Thymus (tissue), 11 donors: ENCODE results near the gene TMEM106B. TPM values are rescaled to one million over a fixed set of nuclear protein-coding genes. Genes with fewer than 3 reads are reported as not detected.

Source experiments
- DNase-seq, 9 donors: peaks; one replicate each; pipeline ENCODE4 v3.0.0-alpha.2; 2013; ENCODE audit warnings: low spot score in 9 of 9, low read depth in 6 of 9, missing footprints in 1 of 9
- H3K27ac ChIP-seq, 2 donors: one replicate each; pipeline ENCODE4 v1.5.1; 2013; ENCODE audit warnings: control low read depth in 1 of 2, low read depth in 1 of 2, low read length in 1 of 2, mild to moderate bottlenecking in 1 of 2, moderate library complexity in 1 of 2
- H3K27me3 ChIP-seq, 2 donors: one replicate each; pipeline ENCODE4 v1.5.1; 2013; ENCODE audit warnings: low read length in 1 of 2; ENCODE audit not compliant: control insufficient read depth in 2 of 2, insufficient read depth in 1 of 2
- H3K36me3 ChIP-seq, 2 donors: one replicate each; pipeline ENCODE4 v1.5.1; 2013; ENCODE audit warnings: low read length in 1 of 2, mild to moderate bottlenecking in 1 of 2, moderate library complexity in 1 of 2; ENCODE audit not compliant: control insufficient read depth in 2 of 2, insufficient read depth in 2 of 2
- H3K4me1 ChIP-seq, 2 donors: one replicate each; pipeline ENCODE4 v1.5.1; 2013; ENCODE audit warnings: low read length in 2 of 2; ENCODE audit not compliant: control insufficient read depth in 2 of 2, insufficient read depth in 2 of 2
- H3K4me3 ChIP-seq, 2 donors: one replicate each; pipeline ENCODE4 v1.5.1; 2013; ENCODE audit warnings: low read length in 2 of 2, control low read depth in 1 of 2, mild to moderate bottlenecking in 1 of 2
- H3K9me3 ChIP-seq, 2 donors: one replicate each; pipeline ENCODE4 v1.5.1; 2013; ENCODE audit warnings: low read length in 1 of 2, mild to moderate bottlenecking in 1 of 2; ENCODE audit not compliant: control insufficient read depth in 2 of 2, insufficient read depth in 1 of 2
- WGBS: extraction: QIAGEN DNeasy Blood & Tissue Kit; methylation state at CpG from one replicate; pipeline ENCODE4 v1.1.7; 2013; 5-methylcytosine and 5-hydroxymethylcytosine counted together
- polyA plus RNA-seq: library from polyadenylated mRNA; stranded (reverse); fragments of 200-250 nt; gene quantifications from one replicate; pipeline ENCODE4 v1.2.3, GENCODE V29; 2013
- total RNA-seq: library from RNA; stranded (reverse); fragments of 120-200 nt; gene quantifications from one replicate; pipeline ENCODE4 v1.2.4, GENCODE V29; 2013
- donor health status: healthy.

TMEM106B gene
- total and polyA plus RNA-seq, 2 donors, result 12.5 to 23.7 TPM

- no peak overlapping the region for H3K27ac ChIP-seq
- WGBS, result 99% methylated on average over 1 of the region's 1 CpG
- DNase-seq, result no peak
These were observed 25.9 kb downstream of the TMEM106B start for GRCh38 chr7:12237007-12237406.

GRCh38 chr7:12239806-12240205, 28.7 kb downstream of the TMEM106B start:
- no peak overlapping the region for H3K4me3 ChIP-seq
- no peaks in the 10 kb centered on the region for H3K4me1 ChIP-seq
- no peak for DNase-seq
- 50% methylated on average over 3 of the region's 3 CpGs for WGBS
- H3K9me3 ChIP-seq, result no peaks in the 10 kb centered on the region
- H3K27me3 ChIP-seq, result no peaks in the 10 kb centered on the region
- H3K27ac ChIP-seq, result no peak overlapping the region
- no peaks in the 10 kb centered on the region for H3K36me3 ChIP-seq

More at GRCh38 chr7:12237007-12237406, 25.9 kb downstream of the TMEM106B start:
- Histone ChIP-seq H3K36me3 (peaks cover 0 to 7% of the 10 kb centered on the region in 2 donors), H3K4me3 (no peak overlapping the region), H3K9me3 (no peaks in the 10 kb centered on the region), H3K27me3 (no peaks in the 10 kb centered on the region), H3K4me1 (no peaks in the 10 kb centered on the region)

GRCh38 chr7:12244129-12244528, 33.0 kb downstream of the TMEM106B start:
- Histone ChIP-seq H3K4me3 (no peak overlapping the region), H3K36me3 (no peaks in the 10 kb centered on the region), H3K9me3 (no peaks in the 10 kb centered on the region), H3K27ac (no peak overlapping the region), H3K27me3 (no peaks in the 10 kb centered on the region), H3K4me1 (no peaks in the 10 kb centered on the region)
- WGBS, result 94% methylated on average over 3 of the region's 3 CpGs
- DNase-seq, result no peak

- Histone ChIP-seq H3K36me3 (no peaks in the 10 kb centered on the region), H3K27me3 (no peaks in the 10 kb centered on the region), H3K4me3 (no peak overlapping the region), H3K27ac (no peak overlapping the region), H3K4me1 (no peaks in the 10 kb centered on the region), H3K9me3 (no peaks in the 10 kb centered on the region)
- no peak for DNase-seq
- WGBS, result 72% methylated on average over 2 of the region's 2 CpGs
These were observed 33.6 kb downstream of the TMEM106B start for GRCh38 chr7:12244694-12245093.

GRCh38 chr7:12249706-12250105, 38.6 kb downstream of the TMEM106B start:
- Histone ChIP-seq H3K9me3 (no peaks in the 10 kb centered on the region), H3K4me3 (no peak overlapping the region), H3K36me3 (no peaks in the 10 kb centered on the region), H3K27ac (no peak overlapping the region), H3K27me3 (no peaks in the 10 kb centered on the region), H3K4me1 (no peaks in the 10 kb centered on the region)
- WGBS, result 84% methylated on average over 3 of the region's 3 CpGs
- no peak for DNase-seq

GRCh38 chr7:12250232-12250631, 39.1 kb downstream of the TMEM106B start:
- Histone ChIP-seq H3K27me3 (no peaks in the 10 kb centered on the region), H3K9me3 (no peaks in the 10 kb centered on the region), H3K4me3 (no peak overlapping the region), H3K36me3 (no peaks in the 10 kb centered on the region), H3K27ac (no peak overlapping the region), H3K4me1 (no peaks in the 10 kb centered on the region)
- no peak for DNase-seq

- Histone ChIP-seq H3K4me1 (peaks cover 0 to 2% of the 10 kb centered on the region in 2 donors), H3K27me3 (no peaks in the 10 kb centered on the region), H3K9me3 (no peaks in the 10 kb centered on the region), H3K27ac (no peak overlapping the region), H3K36me3 (no peaks in the 10 kb centered on the region), H3K4me3 (no peak overlapping the region)
- WGBS, result 91% methylated on average over 2 of the region's 2 CpGs
- no peak for DNase-seq
These were observed 45.0 kb downstream of the TMEM106B start for GRCh38 chr7:12256090-12256489.

GRCh38 chr7:12257582-12257981, 46.5 kb downstream of the TMEM106B start:
- peak in 8 of 9 donors; percentile 3 to 74 (median 38) for DNase-seq
- Histone ChIP-seq H3K36me3 (no peaks in the 10 kb centered on the region), H3K27me3 (no peaks in the 10 kb centered on the region), H3K27ac (no peak overlapping the region), H3K4me1 (peaks cover 0 to 2% of the 10 kb centered on the region in 2 donors), H3K4me3 (no peak overlapping the region), H3K9me3 (no peaks in the 10 kb centered on the region)
- WGBS, result 73% methylated on average over 2 of the region's 2 CpGs

GRCh38 chr7:12258074-12258473, 47.0 kb downstream of the TMEM106B start:
- H3K27ac ChIP-seq, result no peak overlapping the region
- no peak for DNase-seq
- H3K36me3 ChIP-seq, result no peaks in the 10 kb centered on the region
- H3K4me1 ChIP-seq, result peaks cover 0 to 2% of the 10 kb centered on the region in 2 donors
- no peak overlapping the region for H3K4me3 ChIP-seq
- 98% methylated on average over 4 of the region's 4 CpGs for WGBS
- no peaks in the 10 kb centered on the region for H3K27me3 ChIP-seq
- no peaks in the 10 kb centered on the region for H3K9me3 ChIP-seq

GRCh38 chr7:12267542-12267941, 56.4 kb downstream of the TMEM106B start:
- H3K4me3 ChIP-seq, result no peak overlapping the region
- WGBS, result 99% methylated on average over 1 of the region's 1 CpG
- H3K4me1 ChIP-seq, result no peaks in the 10 kb centered on the region
- no peak for DNase-seq
- no peaks in the 10 kb centered on the region for H3K36me3 ChIP-seq
- no peaks in the 10 kb centered on the region for H3K27me3 ChIP-seq
- no peaks in the 10 kb centered on the region for H3K9me3 ChIP-seq
- no peak overlapping the region for H3K27ac ChIP-seq
